Lung microvascular endothelial cell (primary cell): ENCODE results near the gene ZMYND8. TPM values are rescaled to one million over a fixed set of nuclear protein-coding genes. Genes with fewer than 3 reads are reported as not detected.

Source experiments
- DNase-seq, 2 donors: peaks; one replicate each; pipeline versions ENCODE4 v3.0.0 to v3.0.0-alpha.2; 2010; ENCODE audit warnings: low read depth in 2 of 2
- total RNA-seq: library from RNA; depleted of rRNA; stranded (reverse); fragments of >200 nt; gene quantifications from 2 replicates; pipeline ENCODE4 v1.2.1, GENCODE V29; 2014

Gene ZMYND8
- total RNA-seq, 1 donor from 2014 or later = 74.8 TPM

DNA sequence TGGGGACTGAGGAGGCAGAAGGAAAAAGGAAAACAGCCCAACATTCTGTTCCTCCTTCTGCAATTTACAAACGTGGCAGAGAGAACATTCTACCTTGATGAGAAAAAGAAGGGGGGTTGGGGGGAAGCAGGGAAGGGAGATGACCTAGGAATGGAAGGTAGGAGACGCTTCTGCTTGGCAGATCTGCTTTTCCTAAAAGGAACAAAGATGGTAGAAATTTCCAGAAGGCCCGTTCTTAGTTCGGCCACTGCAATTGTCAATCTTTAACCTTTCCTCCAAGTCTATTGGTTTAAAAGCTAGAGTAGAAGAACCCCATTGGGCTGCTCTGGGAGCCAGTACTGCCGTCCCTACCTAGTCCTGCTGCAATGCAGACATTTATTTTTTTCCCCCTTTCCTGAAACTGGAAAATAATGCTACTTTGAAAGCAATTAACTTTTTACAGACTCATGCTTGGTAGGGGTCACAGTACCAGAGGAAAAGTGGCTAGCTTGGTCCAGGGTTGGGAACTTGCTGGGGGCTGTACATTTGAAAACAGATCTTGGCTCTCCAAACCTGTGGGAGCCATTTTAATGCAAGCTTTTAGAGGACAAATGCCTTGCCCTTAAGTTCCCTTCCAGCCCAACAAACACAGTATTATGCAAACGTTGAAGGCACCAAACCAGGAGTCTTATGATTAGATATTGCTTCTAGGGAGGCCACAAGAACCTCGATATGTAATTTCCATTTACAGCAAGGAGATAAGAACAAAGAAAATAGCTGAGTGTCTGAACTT is 2.6 kb downstream of the ZMYND8 start:
- no peak for DNase-seq

DNA sequence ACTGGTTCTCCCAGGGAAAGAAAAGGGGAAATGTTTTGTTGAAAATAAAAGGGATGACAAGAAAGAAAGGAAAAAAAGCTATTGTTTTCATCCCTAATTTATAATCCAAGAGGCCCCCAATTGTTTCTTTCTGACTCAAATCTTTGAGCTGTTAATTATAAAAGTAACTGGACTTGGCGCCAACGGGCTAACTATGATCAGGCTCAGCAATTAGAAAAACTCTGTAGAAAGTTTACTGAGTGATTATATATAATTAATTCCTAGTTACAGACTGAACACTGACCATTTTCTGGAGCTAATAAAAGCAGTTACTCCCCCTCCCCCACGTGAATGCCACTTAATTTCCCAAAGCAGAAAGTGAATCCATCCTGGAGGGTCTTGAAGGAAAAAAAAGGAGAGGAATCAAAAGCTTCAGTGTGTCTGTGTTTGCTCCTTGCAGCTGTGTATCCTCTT is 3.2 kb downstream of the ZMYND8 start:
- DNase-seq = no peak

DNA sequence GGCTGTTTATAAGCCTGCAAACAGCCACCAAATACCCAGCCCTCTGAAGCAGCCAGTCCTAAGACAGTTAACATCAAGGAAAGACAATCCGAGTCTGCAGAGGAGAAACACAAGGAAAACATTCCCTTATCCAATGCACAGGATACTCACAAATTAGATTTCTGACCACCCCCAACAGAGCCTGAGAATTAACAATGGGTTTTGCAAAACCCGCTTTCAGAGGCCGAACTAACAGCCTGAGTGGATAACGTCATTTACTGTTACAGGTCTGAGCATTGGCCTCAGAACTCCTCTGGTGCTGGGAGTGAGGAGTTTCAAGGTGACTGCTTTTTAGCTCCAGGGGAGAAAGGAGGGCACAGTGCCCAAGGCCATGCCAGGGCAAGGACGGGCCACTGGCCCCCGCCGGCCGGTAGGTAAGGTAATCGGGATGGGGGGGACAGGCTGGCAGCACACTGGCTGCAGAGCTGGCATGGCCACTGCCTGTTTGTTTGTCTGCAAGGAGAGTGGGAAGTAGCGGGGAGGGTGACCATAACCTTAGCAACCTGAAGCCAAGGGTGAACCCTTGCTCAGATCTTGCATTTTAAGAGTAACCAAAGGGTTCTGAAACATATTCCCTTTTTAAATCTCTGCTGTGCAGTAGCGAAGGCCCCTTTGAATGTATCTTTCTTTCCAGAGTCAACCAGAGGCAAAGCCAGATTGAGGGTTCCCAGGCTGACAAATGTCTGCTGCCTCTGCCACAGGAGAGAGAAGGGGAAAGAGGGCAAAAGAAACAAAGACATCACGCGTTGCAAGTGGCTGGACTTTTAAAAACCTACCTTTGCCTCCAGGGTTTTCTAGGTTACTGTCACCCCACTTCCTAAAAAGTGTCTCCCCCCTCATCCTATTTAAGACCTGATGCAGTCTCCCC is 3.9 kb downstream of the ZMYND8 start:
- DNase-seq = peak; percentile 48 to 63

DNA sequence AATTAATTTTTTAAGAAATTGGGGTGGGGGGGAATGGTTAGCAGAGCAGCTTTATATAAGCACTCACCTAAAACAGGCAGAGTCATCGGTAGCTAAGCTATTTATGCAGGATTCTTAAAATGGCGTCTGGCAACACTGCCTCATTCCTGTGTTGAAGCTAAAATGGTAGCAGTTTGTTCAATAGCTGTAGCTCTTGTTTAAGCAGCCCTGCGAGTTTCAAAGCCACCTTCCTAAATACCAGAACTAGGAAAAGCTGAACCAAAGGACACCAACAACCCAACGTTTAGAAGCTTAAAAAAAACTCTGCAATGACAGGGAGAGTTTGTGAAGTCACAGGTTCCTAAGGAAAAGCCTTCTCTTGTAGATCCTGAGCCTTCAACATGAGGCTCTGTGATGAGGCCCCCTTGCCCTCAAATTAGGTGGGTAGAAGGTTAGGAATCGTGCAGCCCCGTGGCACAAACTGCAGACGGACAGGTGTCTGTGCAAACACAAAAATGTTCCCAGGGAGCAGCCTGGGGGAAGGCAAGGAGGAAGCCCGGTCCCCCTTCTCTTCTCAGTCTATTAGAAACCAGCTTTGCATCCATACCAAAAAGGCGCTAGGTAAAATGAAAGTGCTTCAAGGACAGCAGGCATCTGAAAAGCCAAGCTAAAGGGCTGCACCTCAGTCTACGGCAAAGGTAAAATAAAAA is 4.7 kb downstream of the ZMYND8 start:
- DNase-seq = peak in 1 of 2 donors; percentile 36

DNA sequence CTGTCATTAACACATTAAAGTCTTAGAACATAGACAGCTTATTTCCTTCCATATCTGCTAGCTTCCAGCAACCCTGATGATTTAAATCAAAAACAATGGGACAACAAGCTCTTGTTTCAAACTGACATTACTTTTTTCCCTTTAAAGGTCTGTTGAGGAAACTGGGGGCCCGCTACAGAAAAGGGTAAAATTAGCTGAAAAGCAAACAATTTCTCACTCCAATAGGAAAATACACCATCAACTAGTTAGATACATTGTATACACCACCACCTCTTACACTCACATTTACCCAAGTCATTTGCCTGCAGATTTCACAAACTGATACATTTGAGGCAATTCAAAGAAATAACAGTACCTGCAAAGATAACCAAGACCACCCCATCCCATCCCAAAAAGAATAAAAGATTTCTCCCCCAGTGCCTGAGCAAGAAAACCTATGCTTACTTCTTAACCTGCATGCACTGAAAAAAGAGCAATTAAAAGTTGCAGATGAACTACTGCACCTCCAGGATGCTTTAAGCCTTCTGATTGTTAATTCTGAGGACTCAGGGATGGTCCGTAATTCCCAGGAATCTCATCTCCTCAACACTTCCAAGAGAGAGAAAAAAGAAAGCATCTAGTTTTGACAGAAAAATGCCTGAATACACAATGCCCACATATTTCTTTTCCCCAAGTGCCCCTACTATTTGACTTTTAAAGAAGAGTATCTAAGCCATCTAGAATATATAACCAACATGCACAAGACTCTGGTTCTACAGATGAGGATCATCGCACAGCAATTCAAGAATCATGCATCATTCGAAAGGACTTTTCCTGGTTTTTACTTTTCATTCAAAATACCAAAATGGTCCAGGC is 5.6 kb downstream of the ZMYND8 start:
- DNase-seq = no peak

DNA sequence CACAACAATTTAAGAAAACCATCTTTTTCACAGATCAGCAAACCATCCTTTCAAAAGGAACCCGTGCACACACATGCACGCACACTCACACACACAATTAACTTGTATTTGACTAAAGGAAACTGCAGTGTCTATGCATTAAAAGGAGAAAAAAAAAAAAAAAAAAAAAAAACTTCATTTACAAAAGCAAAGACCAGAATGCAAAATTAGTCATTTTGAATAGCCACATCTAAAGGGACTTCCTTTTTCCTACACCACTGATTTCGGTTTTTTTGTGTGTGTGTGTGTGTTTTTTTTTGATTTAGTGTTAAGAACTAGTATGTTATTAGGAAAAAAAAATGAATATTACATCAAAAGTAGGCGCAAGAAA is 6.3 kb downstream of the ZMYND8 start:
- DNase-seq = no peak

DNA sequence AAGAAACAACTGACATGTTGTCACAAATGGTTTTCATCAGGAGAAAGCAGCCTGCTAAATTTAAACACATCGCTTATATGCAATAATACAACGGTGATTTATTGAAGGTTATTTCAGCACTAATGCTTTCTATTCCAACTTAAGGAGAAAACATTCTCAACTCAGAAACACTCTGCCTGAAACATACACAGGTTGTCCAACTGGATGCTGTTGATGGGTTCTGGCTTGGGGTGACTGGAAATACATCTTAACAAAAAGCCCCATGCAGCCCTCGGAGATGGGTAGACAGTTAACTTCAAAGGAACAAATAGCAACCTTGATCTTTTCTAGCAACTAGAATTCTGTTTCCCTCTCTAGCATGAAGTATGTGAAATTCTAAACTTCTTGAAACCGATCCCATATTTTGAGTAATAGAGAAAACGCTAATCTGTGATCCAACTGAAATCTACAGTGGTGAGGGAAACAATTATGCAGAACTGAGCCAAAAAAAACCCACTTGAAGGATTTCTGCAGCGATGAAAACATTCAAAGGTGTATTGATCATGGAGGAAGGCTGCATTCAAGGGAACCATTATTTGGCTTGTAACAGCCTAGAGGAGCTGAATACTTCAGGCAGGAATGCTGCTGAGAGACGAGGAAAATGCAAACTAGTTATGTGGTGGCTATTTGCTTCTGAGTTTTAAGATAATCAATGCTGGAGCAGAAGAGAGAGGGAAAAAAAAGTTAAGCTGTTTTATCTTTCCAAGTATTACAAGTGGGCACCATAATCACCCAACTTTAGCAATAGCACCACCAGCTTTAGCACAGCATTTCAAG is 6.9 kb downstream of the ZMYND8 start:
- no peak for DNase-seq

DNA sequence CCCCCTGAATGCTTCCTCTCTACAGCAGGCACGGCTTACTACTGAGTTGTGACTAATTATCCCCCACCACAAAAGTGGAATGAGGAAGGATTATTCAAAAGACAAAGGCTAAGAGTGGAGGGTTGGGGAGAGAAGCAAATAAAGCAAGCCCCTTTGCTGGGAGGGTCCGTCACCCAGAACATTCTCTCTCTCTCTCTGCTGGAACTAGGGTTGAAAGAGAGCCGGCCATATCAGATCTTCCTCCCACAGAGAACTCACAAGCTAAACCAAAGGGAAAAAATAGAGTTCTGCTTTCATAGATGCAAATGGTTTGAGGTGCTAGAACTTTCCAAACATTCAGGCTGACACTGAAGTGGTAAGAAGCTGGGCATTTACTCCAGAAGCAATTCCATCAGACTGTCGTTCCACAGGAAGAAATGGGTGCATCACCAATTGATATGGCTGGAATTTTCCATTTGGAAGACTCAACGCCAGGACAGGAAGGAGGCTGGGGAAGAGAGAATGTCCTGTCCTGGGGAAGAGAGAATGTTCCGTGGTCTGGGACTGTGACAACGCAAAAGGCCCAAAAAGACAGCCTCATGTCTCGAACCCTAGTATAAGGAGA is 7.9 kb downstream of the ZMYND8 start:
- peak; percentile 27 to 80 for DNase-seq

DNA sequence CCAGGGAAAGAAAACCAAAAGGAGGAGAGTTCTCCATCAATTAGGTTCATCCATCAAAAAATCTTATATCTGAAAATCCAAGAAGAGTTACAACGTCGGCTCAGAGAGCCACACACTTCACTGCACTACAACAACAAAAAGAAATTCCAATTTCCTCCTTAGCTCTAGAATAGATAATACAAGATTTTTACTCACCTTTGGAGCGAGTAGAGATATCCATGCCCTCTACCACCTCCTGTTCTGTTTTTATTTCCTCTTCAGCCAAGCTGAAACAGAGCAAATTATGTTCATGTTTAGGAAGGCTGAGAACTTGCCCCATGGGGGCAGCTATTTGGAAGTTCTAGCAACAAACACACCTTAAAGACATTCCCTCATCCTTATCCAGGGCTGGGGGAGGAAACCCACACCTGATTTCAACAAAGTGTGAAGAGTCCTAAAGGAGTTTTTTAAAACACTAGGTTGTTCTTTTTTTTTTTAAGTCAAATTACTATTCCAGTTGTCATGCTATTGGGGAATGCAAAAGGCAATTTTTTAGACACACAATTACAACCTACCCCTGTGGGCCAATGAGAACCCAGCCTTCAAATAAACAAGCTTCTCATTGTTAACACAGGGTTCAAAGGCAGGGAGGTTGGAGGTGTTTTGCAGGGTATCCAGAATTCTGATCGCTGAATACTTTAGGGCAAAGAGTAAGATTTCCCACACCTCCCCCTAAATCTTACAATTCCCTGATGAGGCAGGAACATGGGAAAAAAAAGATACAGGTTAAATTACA is 8.7 kb downstream of the ZMYND8 start:
- DNase-seq = no peak

DNA sequence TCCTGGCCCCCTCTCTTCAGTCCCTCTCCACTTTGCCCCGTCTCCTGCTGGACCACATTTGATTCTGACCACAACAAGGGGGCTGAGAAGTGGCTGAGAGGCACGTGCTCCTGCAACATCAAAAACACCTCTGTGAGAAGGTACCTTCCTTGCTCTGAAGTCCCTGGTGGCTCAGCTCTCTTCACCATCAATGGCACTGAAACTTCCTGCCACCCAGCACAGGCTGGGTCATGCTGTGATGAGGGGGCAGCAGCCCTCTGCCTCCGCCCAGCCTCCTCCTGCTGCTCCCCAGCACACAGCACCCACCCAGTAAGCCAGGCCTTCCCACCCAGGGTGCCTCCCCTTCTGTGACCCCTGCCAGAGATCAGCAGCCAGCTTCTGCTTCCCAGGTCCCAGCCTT is 10.3 kb downstream of the ZMYND8 start:
- no peak for DNase-seq

DNA sequence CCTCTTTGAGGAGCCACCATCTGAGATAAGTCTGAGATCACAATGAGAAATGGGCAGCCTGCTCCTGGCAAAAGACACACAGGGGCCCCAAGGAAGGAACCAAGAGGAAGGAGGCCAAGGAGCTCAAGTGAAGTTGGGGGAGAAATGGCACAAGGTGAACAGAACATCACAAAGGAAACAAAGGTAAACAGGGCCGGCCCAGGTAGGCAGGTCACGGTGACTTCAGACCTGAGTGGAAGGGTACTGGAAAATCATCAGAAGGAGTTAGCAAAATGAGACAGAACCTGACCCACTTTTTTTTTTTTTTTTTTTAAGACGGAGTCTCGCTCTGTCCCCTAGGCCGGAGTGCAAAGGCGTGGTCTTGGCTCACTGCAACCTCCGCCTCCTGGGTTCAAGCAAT is 11.3 kb downstream of the ZMYND8 start:
- DNase-seq = no peak

DNA sequence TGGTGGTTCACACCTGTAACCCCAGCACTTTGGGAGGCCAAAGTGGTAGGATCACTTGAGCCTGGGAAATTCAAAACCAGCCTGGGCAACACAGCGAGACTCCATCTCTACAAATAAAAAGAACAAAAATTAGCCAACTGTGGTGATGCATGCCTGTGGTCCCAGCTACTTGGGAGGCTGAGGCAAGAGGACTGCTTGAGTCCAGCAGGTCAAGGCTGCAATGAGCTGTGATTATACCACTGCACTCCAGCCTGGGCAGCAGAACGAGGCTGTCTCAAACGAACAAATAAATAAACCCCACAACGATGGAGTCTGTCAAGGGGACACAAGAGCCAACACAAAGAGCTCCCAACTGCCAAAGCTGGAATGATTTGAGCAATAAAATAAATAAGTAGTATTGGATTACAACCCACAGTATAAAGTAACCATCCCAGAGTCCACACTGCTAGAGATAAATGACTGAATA is 13.5 kb downstream of the ZMYND8 start:
- DNase-seq = no peak

DNA sequence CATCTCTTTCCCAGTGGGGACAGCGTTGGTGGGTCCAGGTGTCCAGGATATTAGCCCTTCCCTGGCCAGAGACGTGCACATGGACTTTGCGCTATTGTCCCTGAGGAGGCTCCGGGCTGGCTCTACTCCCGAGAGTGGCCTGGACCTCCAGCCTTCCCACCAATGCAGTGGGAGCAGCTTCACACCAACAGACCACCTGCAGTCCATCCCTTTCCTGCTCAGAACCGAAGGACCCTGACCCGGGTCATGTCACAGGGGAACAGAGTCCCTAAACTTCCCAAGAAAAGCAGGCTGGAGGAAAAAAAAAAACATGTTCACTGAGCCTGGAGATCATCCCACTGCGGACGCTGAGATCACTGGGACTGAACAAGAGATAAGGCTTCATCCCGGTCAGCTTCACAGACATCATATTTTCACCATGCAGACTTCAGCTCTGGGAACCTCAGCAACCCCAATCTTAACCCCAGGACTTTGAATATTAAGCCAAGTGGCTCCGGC is 18.3 kb downstream of the ZMYND8 start:
- no peak for DNase-seq

DNA sequence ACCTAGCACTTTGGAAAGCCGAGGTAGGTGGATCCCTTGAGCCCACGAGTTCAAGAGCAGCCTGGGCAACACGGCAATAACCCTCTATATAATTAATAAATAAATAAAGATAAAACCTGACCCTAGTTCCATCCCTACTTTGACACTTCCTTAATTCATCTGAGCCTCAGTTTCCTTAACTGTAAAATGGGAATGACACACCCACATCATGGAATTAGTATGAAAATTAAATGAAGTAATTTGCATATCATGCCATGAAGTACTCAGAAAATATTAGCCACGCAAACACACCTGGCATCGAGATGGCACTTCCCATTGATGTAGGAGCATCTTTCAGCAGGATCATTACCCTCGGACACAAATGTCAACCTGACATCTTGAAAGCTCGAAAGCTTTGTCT is 19.1 kb downstream of the ZMYND8 start:
- DNase-seq = no peak

DNA sequence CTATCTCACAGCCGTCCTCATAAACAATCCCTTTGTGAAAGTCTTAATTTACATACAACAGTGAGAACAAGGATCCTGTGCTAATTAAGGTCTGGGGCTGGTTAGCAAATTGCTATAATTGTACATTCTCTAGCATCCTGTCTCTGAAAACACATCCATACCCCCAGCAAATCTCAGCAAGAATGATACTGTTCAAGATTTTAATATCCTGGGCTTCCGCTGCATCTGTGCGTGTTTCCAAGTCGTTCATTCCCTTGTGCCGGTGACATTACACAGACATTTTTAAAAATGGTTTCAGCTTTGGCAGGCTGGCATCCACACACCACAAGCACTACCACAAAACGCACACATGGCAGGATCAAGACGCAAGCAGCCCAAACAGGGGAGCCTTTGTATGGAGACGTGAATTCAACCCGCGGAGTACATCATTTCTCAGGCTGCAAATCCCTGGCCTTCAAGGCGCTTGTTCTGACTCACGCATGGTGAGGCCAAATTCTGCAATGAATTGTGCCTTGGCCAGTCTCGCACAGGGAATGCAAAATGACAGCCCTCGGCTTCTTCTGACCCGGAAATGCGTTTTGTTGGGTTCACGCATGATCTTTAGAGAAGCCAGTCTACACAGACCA is 20.3 kb downstream of the ZMYND8 start:
- DNase-seq = no peak

DNA sequence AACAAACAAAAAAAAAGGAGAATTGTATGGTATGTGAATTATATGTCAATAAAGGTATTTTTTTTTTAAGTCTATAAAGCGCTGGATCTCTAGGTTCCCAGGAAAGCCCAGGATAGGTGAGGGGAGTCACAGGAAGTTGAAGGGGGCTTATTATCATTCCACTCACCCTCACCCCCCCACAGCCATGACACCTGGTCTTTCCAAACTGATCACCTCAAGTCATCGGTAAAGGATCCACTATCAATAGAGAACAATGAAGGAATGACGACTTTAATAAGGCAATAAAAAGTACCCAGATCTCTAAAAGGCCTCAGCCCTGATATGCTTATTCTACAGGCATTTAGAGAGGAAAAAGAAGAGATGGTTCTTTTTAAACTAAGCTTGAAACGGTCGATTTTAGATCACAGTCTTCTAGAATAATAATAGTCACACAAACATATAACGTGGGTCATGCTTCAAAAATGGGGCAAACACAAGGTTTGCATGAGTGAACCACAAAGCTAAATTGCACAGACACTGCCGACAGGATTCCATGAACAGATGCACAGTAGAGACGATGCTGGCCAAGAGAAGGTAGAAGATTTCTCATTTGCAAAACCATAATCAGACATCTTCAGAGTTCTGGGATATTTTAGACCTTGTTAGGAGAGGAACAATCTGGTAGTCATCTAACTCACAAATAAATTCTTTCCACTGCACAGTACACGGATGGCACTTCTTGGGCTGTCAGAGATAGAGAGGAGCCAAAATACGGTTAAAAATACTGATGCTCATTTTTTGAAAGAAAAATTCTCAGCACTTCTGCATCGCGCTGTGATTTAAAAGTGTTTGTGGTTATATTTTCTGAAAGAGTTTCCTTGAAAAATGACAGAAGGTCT is 21.0 kb downstream of the ZMYND8 start:
- DNase-seq = no peak

DNA sequence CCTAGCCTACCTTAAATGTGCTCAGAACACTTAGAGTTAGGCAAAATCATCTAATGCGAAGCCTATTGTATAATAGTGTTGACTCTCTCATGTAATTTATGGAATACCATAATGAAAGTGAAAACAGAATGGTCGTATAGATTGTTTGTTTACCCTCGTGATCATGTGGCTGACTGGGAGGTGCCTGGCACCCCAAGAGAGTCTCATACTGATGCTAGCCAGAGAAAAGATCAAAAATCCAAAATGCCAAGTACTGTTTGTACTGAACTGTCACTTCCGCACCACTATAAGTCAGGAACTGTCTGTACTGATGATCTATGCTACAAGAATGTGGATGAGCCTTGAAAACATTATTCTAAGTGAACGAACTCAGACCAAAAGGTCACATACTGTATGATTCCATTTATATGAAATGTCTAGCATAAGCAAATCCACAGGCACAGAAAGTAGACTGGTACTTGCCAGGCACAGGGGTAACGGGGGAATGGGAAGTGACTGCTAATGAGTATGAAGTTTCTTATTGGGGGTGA is 22.4 kb downstream of the ZMYND8 start:
- peak; percentile 89 to 97 for DNase-seq
